Natural killer cell (primary cell): Measurements from ENCODE around the gene CCNJ. TPM values are rescaled to one million over a fixed set of nuclear protein-coding genes. Genes with fewer than 3 reads are reported as not detected.

Experiments
- ATAC-seq, 3 donors: fragments of 150-1000 bp in 2 of 3; fragments of 200-7000 bp in 1 of 3; cut with Tn5 transposase; 1 replicate in 1 of 3; 2 replicates in 2 of 3; pipeline ENCODE4 v1.10.0; 2021; ENCODE audit warnings: mild to moderate bottlenecking in 2 of 3, moderate library complexity in 2 of 3
- DNase-seq, 2 donors: peaks; one replicate each; pipeline versions ENCODE4 v3.0.0 to v3.0.0-alpha.2; 2013 to 2021; ENCODE audit warnings: mixed read lengths in 1 of 2
- H3K27ac ChIP-seq: one replicate; pipeline ENCODE4 v1.5.1; 2013; ENCODE audit warnings: mild to moderate bottlenecking, low read length
- H3K27me3 ChIP-seq: one replicate; pipeline ENCODE4 v1.6.1; 2013; ENCODE audit warnings: low read length; ENCODE audit not compliant: control insufficient read depth, insufficient read depth
- H3K36me3 ChIP-seq: one replicate; pipeline ENCODE4 v1.6.1; 2013; ENCODE audit warnings: low read length; ENCODE audit not compliant: control insufficient read depth, insufficient read depth
- H3K4me1 ChIP-seq: one replicate; pipeline ENCODE4 v1.6.1; 2013; ENCODE audit warnings: low read length; ENCODE audit not compliant: control insufficient read depth, insufficient read depth
- H3K4me3 ChIP-seq: one replicate; pipeline ENCODE4 v1.5.1; 2013; ENCODE audit warnings: low read length
- H3K9me3 ChIP-seq: one replicate; pipeline ENCODE4 v1.6.1; 2013; ENCODE audit warnings: low read length; ENCODE audit not compliant: control insufficient read depth, insufficient read depth
- H3K27ac Mint-ChIP-seq, 2 donors: one replicate each; pipeline ENCODE4 v1.8.0; 2022; ENCODE audit warnings: mild to moderate bottlenecking in 2 of 2, mixed read lengths in 2 of 2, moderate library complexity in 1 of 2
- H3K27me3 Mint-ChIP-seq, 2 donors: one replicate each; pipeline ENCODE4 v1.8.0; 2022; ENCODE audit warnings: low read depth in 2 of 2, mixed read lengths in 2 of 2
- H3K36me3 Mint-ChIP-seq: one replicate; pipeline ENCODE4 v1.8.0; 2022; ENCODE audit warnings: mixed read lengths
- H3K4me1 Mint-ChIP-seq, 2 donors: one replicate each; pipeline ENCODE4 v1.8.0; 2022; ENCODE audit warnings: mixed read lengths in 2 of 2
- H3K4me3 Mint-ChIP-seq: one replicate; pipeline ENCODE4 v1.8.0; 2022; ENCODE audit warnings: mild to moderate bottlenecking, moderate library complexity, mixed read lengths
- H3K9me3 Mint-ChIP-seq, 2 donors: one replicate each; pipeline ENCODE4 v1.8.0; 2022; ENCODE audit warnings: mixed read lengths in 2 of 2
- CTCF ChIP-seq: fragments of 200-600 bp; IDR thresholded peaks from one replicate; pipeline ENCODE4 v1.8.0; 2022; ENCODE audit warnings: antibody characterized with exemption
- WGBS: methylation state at CpG from one replicate; pipeline ENCODE4 v1.1.7; 2013; ENCODE audit warnings: missing lambda C conversion rate; ENCODE audit not compliant: insufficient coverage; 5-methylcytosine and 5-hydroxymethylcytosine counted together
- intact Hi-C: fragments of 100-400 bp; cut with micrococcal nuclease; formaldehyde crosslinking; loops from one replicate; pipeline ENCODE4 v1.14.2; 2022
- total RNA-seq, 4 donors: library from RNA; stranded (reverse); fragments of 120-200 nt in 1 of 4; gene quantifications; one replicate each; pipeline versions ENCODE4 v1.2.3 to v1.2.4, GENCODE V29; 2013 to 2022

The CCNJ gene
- total RNA-seq, 3 donors from 2014 or later (not counting 1 experiment from before 2014, with no cell fraction given) = 5.9 to 7.1 (median 6.0) TPM

GRCh38 chr10:96014473-96015102, 28.8 kb upstream of the CCNJ start:
- Mint-ChIP-seq H3K36me3 (no peaks in the 10 kb centered on the region), H3K4me1 (peaks cover 6% of the 10 kb centered on the region in 2 donors)
- 94% methylated on average over 2 of the region's 2 CpGs for WGBS

GRCh38 chr10:96017191-96017687, 26.1 kb upstream of the CCNJ start:
- DNase-seq = peak in 1 of 2 donors; percentile 76
- intact Hi-C loops = loop anchor here (2.0 to 5.0 kb wide), 2 partner anchors 275 to 324 kb away; no protein-coding TSS in a partner anchor
- TF ChIP-seq CTCF = peak; percentile 73
- peak; percentile 81 to 87 (median 84) for ATAC-seq
- H3K9me3 Mint-ChIP-seq = no peaks in the 10 kb centered on the region
- WGBS = 30% methylated on average over 4 of the region's 5 CpGs
- Histone ChIP-seq H3K4me3 (no peak overlapping the region), H3K9me3 (no peaks in the 10 kb centered on the region), H3K36me3 (no peaks in the 10 kb centered on the region), H3K4me1 (no peaks in the 10 kb centered on the region), H3K27me3 (no peaks in the 10 kb centered on the region), H3K27ac (no peak overlapping the region)
- no peaks in the 10 kb centered on the region for H3K27me3 Mint-ChIP-seq
- no peak overlapping the region for H3K4me3 Mint-ChIP-seq
- H3K36me3 Mint-ChIP-seq = no peaks in the 10 kb centered on the region
- H3K27ac Mint-ChIP-seq = no peak overlapping the region
- peaks cover 6% of the 10 kb centered on the region in 2 donors for H3K4me1 Mint-ChIP-seq

More at GRCh38 chr10:96014473-96015102, 28.8 kb upstream of the CCNJ start:
- Mint-ChIP-seq H3K27me3 (peaks cover 0 to 6% of the 10 kb centered on the region in 2 donors), H3K9me3 (no peaks in the 10 kb centered on the region), H3K27ac (no peak overlapping the region), H3K4me3 (no peak overlapping the region)
- Histone ChIP-seq H3K27ac (no peak overlapping the region), H3K27me3 (no peaks in the 10 kb centered on the region), H3K9me3 (no peaks in the 10 kb centered on the region), H3K36me3 (no peaks in the 10 kb centered on the region), H3K4me3 (no peak overlapping the region), H3K4me1 (no peaks in the 10 kb centered on the region)
- no peak for DNase-seq
- TF ChIP-seq CTCF = no peak
- intact Hi-C loops = loop anchor here (5.0 kb wide), 1 partner anchor 278 kb away; no protein-coding TSS in a partner anchor
- ATAC-seq = no peak

- Mint-ChIP-seq H3K4me1 (peaks cover 6% of the 10 kb centered on the region in 2 donors), H3K27me3 (no peaks in the 10 kb centered on the region), H3K9me3 (no peaks in the 10 kb centered on the region), H3K27ac (no peak overlapping the region), H3K4me3 (no peak overlapping the region), H3K36me3 (no peaks in the 10 kb centered on the region)
- no peak overlapping the region for H3K27ac ChIP-seq
- no peaks in the 10 kb centered on the region for H3K9me3 ChIP-seq
- H3K36me3 ChIP-seq = no peaks in the 10 kb centered on the region
- no peak for TF ChIP-seq CTCF
- no peak overlapping the region for H3K4me3 ChIP-seq
- WGBS = 88% methylated on average over 1 of the region's 1 CpG
- no peaks in the 10 kb centered on the region for H3K4me1 ChIP-seq
- no peaks in the 10 kb centered on the region for H3K27me3 ChIP-seq
- DNase-seq (no peak), ATAC-seq (no peak)
- intact Hi-C loops = no loop called here
Measured at GRCh38 chr10:96021332-96021731, 22.1 kb upstream of the CCNJ start.
